ENCODE data around the gene CD1D.
"Not testable (repeated sequence)": the region's sequence is repeated elsewhere in the genome, so short reads cannot be mapped to it uniquely, and the experiment has no call there.

CD1D gene

DNA sequence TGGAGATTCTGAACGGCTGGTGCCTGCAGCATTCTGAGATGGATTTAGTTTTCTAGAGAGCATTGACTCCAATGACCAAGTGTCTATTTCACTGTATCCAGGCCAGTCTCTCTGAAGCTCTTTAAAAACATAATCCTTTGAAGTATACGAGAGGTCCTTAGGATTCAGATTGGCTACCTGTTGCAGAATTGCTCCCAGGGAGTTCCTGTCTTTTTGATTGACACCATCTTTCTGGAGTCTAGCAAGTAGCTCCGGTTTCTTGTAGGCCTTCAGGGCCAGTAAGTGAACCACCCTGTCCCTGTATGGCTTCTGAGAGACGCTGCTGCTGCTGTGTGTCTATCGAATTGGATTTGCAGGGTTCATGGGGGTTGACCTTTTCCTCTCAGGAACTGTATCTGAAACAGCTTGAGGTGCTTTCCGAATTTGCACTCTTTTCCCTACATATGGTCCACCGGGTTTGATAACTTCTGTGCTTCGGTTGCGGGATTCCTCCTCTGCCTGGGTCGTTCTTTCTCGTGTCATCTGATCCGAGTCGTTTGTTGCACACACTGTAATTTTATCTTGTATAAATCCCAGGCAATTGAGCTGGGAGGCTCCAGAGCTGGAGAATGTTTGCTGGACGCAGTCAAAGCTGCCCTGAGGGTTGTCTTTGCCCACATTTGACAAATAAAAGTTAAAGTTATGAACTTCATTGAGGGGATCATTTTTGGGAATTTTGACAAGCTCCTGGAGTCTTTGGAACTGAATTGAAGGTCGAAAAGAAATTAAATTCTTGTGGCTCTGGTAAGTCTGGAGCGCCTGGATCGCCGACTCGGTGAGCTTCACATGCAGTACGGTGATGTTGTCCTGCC is 3.6 kb upstream of the CD1D start:
- not testable (repeated sequence) for DNase-seq

DNA sequence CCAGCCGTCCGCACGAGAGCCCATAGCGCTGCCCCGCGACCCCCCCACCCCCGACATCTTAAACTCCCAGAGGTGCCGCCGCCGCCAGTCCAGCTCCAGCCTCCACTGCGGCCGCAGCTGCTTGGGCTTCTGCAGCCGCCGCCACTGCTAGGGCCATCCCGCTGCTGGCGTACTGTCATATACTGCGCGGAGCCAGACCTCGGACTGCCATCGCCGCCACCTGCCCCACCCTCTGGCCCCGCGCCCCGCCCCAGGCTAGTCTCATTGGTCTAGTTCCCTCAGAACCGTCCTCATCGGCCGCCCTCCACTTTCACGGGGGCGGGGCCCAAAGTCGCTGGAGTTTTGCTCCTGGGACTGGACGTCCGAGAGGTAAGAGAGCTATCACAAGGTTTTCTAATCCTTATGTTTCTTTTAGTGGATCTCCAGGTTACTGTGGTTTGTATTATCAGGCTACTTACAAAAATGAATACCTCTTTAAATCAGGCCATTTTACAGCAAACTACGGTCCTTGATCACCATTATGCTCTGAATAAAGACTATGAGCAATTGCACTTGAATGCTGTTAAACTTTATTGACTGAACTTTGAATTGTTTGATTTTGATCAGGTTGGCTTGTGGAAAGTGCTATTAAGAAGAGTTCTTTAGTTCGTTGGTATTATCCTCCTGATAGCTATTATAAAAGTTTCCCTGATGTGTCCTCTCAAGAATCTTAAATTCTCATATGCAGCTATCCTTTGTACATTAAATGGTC is 2.8 kb upstream of the CD1D start:
- peak; percentile 55 for DNase-seq

DNA sequence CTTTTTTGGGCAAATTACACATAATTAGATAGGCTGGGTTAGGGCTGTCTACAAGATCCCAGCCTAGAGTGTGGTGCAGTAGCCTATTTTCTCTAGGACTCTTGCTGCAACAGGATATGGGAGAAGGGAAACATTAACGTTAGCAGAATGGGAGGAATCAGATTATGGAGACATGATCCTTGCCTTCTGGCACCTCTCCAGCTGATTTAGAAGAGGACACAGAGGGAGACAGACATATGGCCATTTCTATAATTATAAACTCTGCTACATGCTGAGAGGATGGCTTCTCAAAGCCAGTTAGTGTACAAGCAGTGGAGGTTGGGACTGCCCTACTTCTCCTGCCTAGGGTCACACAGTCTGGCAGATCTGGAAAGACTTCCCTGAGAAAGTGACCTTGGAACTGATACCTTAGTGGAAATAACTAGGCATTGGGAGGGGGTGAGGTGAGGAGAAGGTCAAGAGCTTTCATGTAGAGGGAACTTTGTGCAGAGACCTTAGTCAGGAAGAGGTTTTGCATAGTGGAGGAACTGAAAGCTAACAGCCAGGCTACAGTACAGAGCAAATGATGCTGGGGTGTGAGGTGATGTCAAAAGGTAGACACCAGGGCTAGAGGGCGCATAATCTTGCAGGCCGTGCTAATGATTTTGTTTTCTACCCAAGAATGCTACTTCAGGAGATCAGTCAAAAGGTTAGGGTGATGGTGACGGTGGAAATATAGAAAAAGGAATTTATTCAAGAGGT is 1.2 kb upstream of the CD1D start:
- no peak for DNase-seq

DNA sequence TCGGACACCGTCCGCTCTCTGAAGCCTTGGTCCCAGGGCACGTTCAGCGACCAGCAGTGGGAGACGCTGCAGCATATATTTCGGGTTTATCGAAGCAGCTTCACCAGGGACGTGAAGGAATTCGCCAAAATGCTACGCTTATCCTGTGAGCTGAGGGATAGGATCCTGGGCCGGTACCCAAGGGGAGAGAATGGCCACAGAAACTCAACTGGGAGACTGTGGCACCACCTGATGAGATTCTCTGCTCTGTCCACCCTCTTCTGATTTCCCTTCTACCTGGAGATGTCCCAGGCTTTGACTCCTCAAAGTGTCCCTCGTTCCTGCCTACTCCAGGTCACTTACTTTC is 855 bp downstream of the CD1D start:
- DNase-seq, result no peak

DNA sequence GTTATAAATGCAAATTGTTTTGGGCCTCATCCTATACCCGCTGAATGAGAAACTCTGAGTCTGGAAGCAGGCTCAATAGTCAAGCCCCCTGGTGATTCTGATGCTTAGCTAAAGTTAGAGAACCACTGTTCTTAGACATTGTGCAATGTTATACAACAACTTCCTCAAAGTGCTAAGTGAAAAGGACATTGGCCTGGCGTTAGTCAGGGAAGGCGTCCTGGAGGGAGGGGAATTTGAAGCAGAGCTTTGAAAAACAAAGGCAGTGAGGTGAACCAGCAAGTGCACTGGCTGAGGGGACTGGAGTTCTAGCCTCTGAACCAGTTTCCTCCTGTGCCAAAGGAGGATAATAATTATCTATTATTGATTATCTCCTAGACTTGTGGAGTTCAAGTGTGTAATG is 5.1 kb downstream of the CD1D start:
- peak; percentile 11 for DNase-seq

DNA sequence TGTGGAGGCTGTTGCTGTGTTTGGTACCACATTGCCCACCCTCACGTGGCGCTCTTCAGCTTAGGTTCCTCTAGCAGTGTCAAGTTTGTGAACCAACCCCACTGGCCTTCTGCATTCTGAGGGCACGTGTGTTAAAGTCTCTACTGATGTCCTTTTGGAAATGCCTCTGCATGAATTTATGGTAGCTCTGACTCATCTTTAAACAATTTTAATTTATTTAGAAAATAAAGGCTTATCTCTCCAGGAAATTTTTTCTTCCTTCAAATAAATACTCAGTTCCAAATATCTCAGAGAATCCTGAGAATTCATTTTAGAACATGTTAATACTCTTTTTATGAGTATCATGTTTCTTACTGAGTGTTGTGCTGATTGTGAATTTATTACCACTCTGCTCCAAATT is 5.5 kb downstream of the CD1D start:
- no peak for DNase-seq

DNA sequence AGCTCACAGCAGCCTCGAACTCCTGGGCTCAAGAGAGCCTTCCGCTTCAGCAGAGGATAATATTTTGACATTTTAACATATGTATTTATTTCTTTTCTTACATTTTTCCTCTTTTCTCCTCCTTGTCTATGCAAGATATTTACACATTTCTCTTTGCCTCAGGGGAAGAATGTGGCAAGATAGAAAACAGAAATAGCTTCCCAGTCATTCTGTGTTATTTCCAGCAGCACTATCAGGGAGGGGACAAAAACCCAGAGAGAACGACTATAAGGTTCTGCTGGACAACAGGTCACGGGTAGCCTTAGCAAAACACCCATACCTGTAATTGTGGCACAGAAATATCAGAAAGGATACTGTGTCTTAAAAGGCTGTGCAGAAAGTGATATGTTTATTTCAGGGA is 7.9 kb downstream of the CD1D start:
- no peak for DNase-seq

DNA sequence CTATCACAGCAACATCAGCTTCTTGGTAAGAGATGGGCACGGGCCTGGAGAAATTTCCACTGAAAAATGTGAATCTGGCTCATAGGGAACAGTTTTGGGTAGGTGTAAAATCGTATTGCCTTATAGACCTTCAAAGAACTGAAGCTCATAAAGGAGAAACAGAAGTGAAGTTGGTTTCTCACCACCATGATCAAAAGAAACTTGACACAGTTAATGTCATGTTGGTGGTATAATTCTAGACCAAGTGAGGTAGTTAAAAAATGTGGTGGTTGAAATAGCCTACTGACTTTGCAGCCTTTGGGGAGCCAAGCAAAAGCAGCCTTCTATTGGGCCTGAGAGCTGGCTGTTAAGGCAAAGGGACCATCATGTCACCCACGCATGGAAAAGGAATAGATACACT is 8.9 kb downstream of the CD1D start:
- DNase-seq, result no peak

DNA sequence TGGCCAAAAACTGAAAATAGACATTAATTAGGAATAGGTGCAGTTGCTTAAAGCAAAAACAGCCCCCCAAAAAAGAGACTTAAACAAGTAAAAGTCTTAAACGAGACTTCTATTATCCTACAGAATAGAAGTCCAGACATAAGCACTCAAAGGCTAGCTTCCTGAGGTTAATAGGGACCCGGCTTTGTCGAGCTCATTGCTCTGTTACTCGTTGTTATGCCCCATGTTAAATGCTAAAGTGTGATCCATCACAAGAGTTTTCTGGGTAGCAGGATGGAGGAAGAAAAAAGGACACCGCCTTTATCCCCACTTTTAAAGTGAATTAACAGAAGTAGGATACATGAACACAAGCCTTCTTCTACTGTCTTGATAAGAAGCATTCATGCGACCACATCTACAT is 10.6 kb downstream of the CD1D start:
- DNase-seq, result no peak

DNA sequence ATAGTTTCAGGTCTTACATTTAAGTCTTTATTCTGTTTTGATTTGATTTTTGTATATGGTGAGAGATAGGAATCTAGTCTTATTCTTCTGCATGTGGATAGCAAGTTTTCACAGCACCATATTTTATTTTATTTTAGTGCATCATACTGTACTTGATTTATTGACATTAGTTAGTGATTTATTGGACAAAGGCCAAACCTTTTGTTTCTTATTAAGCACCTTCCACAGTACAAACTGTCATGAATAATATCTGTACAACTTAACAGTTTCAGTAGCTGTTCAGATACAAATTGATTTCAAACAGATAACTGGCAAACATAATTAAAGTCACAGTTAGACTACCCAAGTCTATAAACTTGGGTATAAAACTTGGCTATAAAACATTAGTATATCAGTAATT is 15.8 kb downstream of the CD1D start:
- no peak for DNase-seq

DNA sequence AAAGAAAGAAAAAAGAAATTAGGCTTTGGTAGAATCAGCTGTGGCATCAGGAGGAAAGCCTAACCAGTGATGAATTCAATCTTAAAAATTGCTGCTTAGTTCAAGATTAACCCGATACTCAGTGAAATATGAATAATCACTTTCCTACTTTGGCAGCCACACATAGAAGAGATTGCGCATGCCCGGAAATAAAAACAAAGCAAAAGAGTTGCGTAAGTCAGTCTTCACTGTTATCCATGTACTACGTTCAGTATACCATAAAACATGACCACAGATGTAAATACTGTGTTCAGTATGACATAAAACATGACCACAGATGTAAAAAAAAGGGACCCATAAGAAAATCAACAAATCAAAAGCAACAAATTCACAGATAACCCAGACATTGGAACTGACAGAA is 19.2 kb downstream of the CD1D start:
- no peak for DNase-seq

DNA sequence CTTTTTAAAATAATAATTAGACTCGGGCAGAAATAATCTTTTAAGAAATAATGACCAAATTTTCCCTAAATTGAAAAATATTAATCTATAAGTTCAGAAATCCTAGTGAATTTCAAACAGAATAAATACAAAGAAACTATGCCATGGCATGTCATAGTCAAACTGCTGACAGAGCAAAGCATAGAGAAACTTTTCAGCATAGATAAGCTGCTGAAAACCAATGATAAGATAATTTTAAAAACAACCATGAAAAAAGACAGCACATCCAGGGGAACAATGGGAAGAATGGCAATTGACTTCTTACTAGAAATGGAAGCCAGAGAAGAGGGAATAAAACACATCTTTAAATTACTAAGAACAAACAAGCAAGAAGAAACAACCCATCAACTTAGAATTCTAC is 19.8 kb downstream of the CD1D start:
- DNase-seq, result no peak

DNA sequence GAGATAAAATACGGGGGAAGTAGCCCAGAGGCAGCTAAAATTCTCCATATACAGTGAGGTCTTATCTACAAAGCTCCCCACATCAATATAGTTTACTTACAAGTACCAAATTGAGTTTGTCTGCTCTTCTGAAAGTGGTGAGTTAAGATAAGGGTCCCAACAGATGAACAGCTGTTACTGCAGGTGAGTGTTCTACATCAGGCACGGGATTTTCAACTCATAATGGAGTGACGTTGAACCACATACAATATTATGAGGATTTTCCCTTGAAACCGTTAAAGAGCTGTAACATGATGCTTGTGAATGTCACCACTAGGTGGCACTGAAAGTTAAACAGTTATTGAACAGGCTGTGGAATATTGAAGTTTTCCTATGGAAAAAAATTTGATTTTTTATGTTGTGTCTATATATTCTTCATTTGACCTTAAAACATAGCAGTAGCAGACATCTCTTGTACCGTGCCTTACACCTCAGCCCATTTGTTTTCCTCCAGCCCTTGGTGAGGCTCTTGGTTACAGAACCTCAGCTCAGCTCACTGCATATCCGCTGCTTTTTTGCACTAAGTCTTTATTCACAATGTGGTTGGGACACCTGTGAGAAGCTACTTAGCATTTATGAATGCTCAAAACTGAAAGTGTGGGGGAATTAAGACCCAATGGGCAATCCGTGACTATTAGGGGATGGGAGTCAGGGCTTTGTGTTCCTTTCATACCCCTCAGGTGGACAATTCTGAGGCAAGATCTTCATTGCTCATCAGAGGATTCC is 23.2 kb downstream of the CD1D start:
- DNase-seq, result peak; percentile 83

DNA sequence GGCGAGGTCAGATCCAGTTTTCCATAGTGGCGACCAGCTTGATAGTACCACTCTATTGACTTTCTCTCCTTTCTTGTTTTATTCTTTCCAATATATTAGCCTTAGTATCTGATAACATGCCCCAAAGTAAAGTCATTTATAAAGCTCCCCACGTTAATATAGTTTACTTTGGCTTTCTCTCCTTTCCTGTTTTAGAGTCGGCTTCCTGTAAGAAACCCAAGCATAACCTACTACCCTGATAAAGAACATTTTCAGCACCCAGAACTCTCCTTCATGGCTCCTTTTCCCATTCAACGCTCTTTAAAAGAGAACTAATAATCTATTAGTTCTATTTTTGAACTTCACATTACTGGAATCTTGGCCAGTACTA is 23.7 kb downstream of the CD1D start:
- no peak for DNase-seq

DNA sequence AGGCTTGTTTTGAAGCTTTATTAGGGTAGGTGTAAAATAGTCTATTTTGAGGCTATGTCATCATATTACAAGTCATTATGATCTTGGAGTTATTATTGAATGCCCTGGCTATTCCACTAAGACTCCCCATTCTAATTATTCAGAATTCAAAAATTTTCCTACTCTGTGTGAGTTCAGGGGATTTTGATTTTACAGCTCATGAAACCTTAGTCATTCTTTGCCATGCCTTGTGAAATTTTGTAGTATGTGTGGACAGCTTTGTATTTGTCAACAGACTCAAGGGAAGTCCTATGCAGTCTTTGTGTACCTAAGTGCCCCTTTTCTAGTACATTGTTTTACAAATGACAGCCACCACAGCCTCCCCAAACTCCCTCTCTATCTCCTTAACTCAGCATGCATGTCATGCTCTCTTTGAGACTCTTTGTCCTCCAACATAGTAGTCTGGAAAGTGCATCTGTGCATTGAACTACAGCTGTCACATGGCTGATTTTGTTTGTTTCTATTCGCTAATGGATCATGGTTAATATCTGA is 28.0 kb downstream of the CD1D start:
- no peak for DNase-seq

DNA sequence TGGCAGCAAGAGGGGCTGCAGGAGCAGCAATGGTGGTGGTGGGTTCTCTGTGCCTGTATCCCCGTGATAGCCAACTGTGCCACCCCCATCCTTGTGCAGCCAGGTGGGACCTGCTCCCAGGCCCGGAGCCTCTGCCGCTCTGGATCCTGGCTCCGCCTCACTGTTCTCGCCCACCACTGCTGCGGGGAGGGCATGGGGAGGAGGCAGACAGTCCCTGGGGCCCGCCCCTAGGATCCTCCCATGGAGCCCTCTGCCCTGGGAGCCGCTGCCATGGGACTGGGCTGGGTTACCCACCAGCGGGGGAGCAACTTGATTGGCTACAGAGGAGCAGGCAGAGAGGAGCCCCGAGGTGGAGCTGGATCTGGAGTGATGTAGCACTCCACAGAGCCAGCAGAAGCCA is 31.6 kb downstream of the CD1D start:
- no peak for DNase-seq

DNA sequence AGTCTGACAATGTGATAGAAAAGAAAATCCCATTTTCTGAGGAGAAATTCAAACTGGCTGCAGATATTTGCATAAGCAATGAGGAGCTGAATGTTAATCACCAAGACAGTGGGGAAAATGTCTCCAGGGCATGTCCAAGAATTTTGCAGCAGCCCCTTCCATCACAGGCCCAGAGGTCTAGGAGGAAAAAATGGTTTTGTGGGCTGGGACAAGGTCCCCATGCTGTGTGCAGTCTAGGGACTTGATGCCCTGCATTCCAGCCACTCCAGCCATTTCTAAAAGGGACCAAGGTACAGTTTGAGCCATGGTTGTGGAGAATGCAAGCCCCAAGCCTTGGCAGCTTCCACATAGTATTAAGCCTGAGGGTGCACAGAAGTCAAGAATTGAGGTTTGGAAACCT is 42.8 kb downstream of the CD1D start:
- not testable (repeated sequence) for DNase-seq

DNA sequence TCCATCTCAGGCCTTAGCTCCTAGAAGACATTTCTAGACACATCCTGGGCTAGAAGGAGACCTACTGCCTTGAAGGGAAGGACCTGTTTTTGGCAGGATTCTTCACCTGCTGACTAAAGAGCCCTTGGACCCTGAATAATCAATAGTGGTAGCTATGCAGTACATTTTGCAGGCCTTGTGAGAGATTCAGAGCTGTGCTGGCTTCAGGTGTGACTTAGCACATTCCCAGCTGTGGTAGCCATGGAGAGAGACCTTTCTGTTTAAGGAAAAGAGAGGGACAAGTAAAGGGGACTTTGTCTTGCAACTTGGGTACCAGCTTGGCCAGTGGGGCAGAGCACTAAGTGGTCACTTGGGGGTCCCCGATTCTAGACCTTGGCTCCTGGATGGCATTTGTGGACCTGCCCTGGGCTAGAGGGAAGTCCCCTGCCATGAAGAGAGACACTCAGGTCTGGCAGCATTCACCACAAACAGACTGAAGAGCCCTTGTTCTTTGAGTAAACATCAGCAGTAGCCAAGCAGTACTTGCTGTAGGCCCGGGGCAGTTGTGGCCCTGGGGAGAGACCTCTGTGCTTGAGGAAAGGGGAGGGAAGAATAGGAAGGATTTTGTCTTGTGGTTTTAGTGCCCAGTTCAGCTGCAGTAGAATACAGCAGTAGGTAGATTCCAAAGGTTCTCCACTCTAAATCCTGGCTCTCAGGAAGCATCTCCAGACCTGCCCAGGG is 47.4 kb downstream of the CD1D start:
- no peak for DNase-seq

Measured in midbrain (tissue), 1 donor.